A549 (cell line): ENCODE measurements around the gene CPNE4. TPM values are rescaled to one million over a fixed set of nuclear protein-coding genes. Genes with fewer than 3 reads are reported as not detected.

ENCODE experiments used
- ATAC-seq, 2 experiments: fragments of 200-7000 bp in 1 of 2; fragments of >200 bp in 1 of 2; cut with Nextera tagmentation in 1 of 2; cut with Tn5 transposase in 1 of 2; 3 replicates each; pipeline versions ENCODE4 v1.8.0 to v1.9.1; 2018 to 2020; ENCODE audit warnings: mild to moderate bottlenecking in 1 of 2, moderate library complexity in 1 of 2
- CTCF ChIA-PET: fragments of 300-600 bp; sonication (Branson Sonifier 250); formaldehyde crosslinking; extraction: SDS; loops from one replicate; lab custom pipeline; 2021; ENCODE audit warnings: antibody characterized with exemption, inconsistent platforms; lab: Yijun Ruan, JAX
- POLR2A ChIA-PET: fragments of 350-600 bp; formaldehyde crosslinking; extraction: SDS; loops from one replicate; lab custom pipeline; 2021; ENCODE audit warnings: antibody characterized with exemption, inconsistent platforms; lab: Yijun Ruan, JAX
- DNase-seq, 2 experiments: peaks; one replicate each; pipeline versions ENCODE4 v3.0.0 to v3.0.0-alpha.2; 2011 to 2016; ENCODE audit warnings: low read depth in 1 of 2, low spot score in 1 of 2
- FAIRE-seq: peaks from 2 replicates; lab custom pipeline; 2011; peaks lifted over from hg19 to GRCh38; lab: Jason Lieb, UNC
- H3K27ac ChIP-seq, 2 experiments: fragments of >200 bp; sonication (Bioruptor Twin); formaldehyde crosslinking; 3 replicates each; pipeline ENCODE4 v1.5.1; 2016 to 2017
- H3K4me1 ChIP-seq: fragments of >200 bp; sonication (Bioruptor Twin); formaldehyde crosslinking; 3 replicates; pipeline ENCODE4 v1.6.1; 2016
- H3K4me2 ChIP-seq: fragments of >200 bp; sonication (Bioruptor Twin); formaldehyde crosslinking; 3 replicates; pipeline ENCODE4 v1.6.1; 2016
- H3K4me3 ChIP-seq: fragments of >200 bp; sonication (Bioruptor Twin); formaldehyde crosslinking; 3 replicates; pipeline ENCODE4 v1.5.1; 2016
- H3K9me3 ChIP-seq: fragments of >200 bp; sonication (Bioruptor Twin); formaldehyde crosslinking; 3 replicates; pipeline ENCODE4 v1.6.1; 2016
- BCL3 ChIP-seq: fragments of >200 bp; sonication (Bioruptor Twin); formaldehyde crosslinking; IDR thresholded peaks from 3 replicates; pipeline ENCODE4 v1.6.1; 2016
- CBX2 ChIP-seq: fragments of 200-600 bp; sonication (generic); IDR thresholded peaks from 2 replicates; pipeline ENCODE4 v1.6.1; 2016; ENCODE audit warnings: low read depth, mild to moderate bottlenecking, borderline replicate concordance
- EHF ChIP-seq: fragments of 250-450 bp; sonication (Bioruptor Pico); IDR thresholded peaks from 2 replicates; pipeline ENCODE4 v1.5.0; 2020; ENCODE audit warnings: mild to moderate bottlenecking
- ELK1 ChIP-seq: fragments of 150-350 bp; IDR thresholded peaks from 2 replicates; pipeline ENCODE4 v1.6.1; 2014; ENCODE audit warnings: low read depth, mild to moderate bottlenecking, low read length
- EP300 ChIP-seq, 2 experiments: fragments of >200 bp; sonication (Bioruptor Twin); formaldehyde crosslinking; IDR thresholded peaks; 2 replicates in 1 of 2; 3 replicates in 1 of 2; pipeline ENCODE4 v1.6.1; 2016 to 2017
- HES2 ChIP-seq: fragments of >200 bp; sonication (Bioruptor Twin); formaldehyde crosslinking; IDR thresholded peaks from 2 replicates; pipeline ENCODE4 v1.6.1; 2016
- HMGXB4 ChIP-seq: fragments of 250-450 bp; sonication (Bioruptor Pico); IDR thresholded peaks from 2 replicates; pipeline ENCODE4 v1.5.0; 2021; ENCODE audit warnings: mild to moderate bottlenecking, moderate library complexity, borderline replicate concordance
- HOXA7 ChIP-seq: fragments of 250-450 bp; sonication (Bioruptor Pico); IDR thresholded peaks from 2 replicates; pipeline ENCODE4 v1.5.0; 2020; ENCODE audit warnings: mild to moderate bottlenecking, moderate library complexity
- JUN ChIP-seq, 2 experiments: fragments of >200 bp; sonication (Bioruptor Twin); formaldehyde crosslinking; IDR thresholded peaks; 2 replicates in 1 of 2; 3 replicates in 1 of 2; pipeline ENCODE4 v1.6.1; 2016 to 2017
- MAFK ChIP-seq: fragments of 450-650 bp; IDR thresholded peaks from 2 replicates; pipeline ENCODE4 v1.6.1; 2014; ENCODE audit not compliant: partially characterized antibody
- MAX ChIP-seq: IDR thresholded peaks from 2 replicates; pipeline ENCODE4 v1.6.1; 2012
- MYC ChIP-seq: IDR thresholded peaks from 2 replicates; pipeline ENCODE4 v1.6.1; 2012; ENCODE audit warnings: mild to moderate bottlenecking, inconsistent platforms, low read length, improper control_type of control experiment, borderline replicate concordance
- NPAS2 ChIP-seq: fragments of 250-450 bp; sonication (Bioruptor Pico); IDR thresholded peaks from 2 replicates; pipeline ENCODE4 v1.8.0; 2022; ENCODE audit warnings: mild to moderate bottlenecking, moderate library complexity, borderline replicate concordance
- PBX3 ChIP-seq: IDR thresholded peaks from 2 replicates; pipeline ENCODE4 v1.6.1; 2012
- POLR2AphosphoS2 ChIP-seq: conservative IDR thresholded peaks from 2 replicates; pipeline ENCODE4 v1.6.1; 2012; ENCODE audit warnings: low read length, improper control_type of control experiment, inconsistent platforms
- REST ChIP-seq: fragments of 200-600 bp; sonication (generic); IDR thresholded peaks from 2 replicates; pipeline ENCODE4 v1.6.1; 2016; ENCODE audit warnings: antibody characterized with exemption, mild to moderate bottlenecking, moderate library complexity
- USF2 ChIP-seq: fragments of 450-650 bp; IDR thresholded peaks from 2 replicates; pipeline ENCODE4 v1.6.1; 2014; ENCODE audit warnings: antibody characterized with exemption
- ZC3H11A ChIP-seq: fragments of 450-650 bp; IDR thresholded peaks from 2 replicates; pipeline ENCODE4 v1.6.1; 2014; ENCODE audit warnings: antibody characterized with exemption, mild to moderate bottlenecking
- ZFP36 ChIP-seq: fragments of 450-650 bp; IDR thresholded peaks from 2 replicates; pipeline ENCODE4 v1.6.1; 2014; ENCODE audit warnings: borderline replicate concordance; ENCODE audit not compliant: partially characterized antibody
- ZSCAN20 ChIP-seq: fragments of 250-450 bp; sonication (Bioruptor Pico); IDR thresholded peaks from 2 replicates; pipeline ENCODE4 v1.8.0; 2022; ENCODE audit warnings: mild to moderate bottlenecking, moderate library complexity
- polyA plus RNA-seq, 4 experiments: library from polyadenylated mRNA; depleted of rRNA in 3 of 4; stranded (reverse); fragments of >200 nt; fragmentation: RNase III in 1 of 4; extraction: RNeasy Plus Mini Kit Qiagen cat#74134 plus additional on column Dnase treatment in 1 of 4; gene quantifications; 2 replicates in 3 of 4; 3 replicates in 1 of 4; pipeline ENCODE4 v1.2.3, GENCODE V29; 2011 to 2017

The CPNE4 gene
- polyA plus RNA-seq, 2 of the 4 experiments (the other 2 are of a cell fraction): 3.6 to 8.7 TPM

GRCh38 chr3:131602011-131602779, 432.6 kb downstream of the CPNE4 start:
- POLR2A ChIA-PET: no interaction called here
- ATAC-seq: no peak
- no peak for FAIRE-seq

More at GRCh38 chr3:131602011-131602779, 432.6 kb downstream of the CPNE4 start:
- no peak for TF ChIP-seq USF2
- no peak for TF ChIP-seq NPAS2 (CRISPR knock-in tag)
- no peak for TF ChIP-seq POLR2AphosphoS2
- no peak for TF ChIP-seq ZC3H11A
- TF ChIP-seq ZFP36: no peak
- TF ChIP-seq ZSCAN20: no peak
- TF ChIP-seq PBX3: no peak
- TF ChIP-seq BCL3: no peak
- TF ChIP-seq HMGXB4 (CRISPR knock-in tag): no peak
- TF ChIP-seq HES2: no peak
- no peak for TF ChIP-seq HOXA7 (CRISPR knock-in tag)
- no peak for TF ChIP-seq EP300 (IDR thresholded peaks at IDR 0.05)
- TF ChIP-seq REST: no peak
- no peak for TF ChIP-seq MYC
- TF ChIP-seq EHF (CRISPR knock-in tag): no peak
- TF ChIP-seq ELK1: no peak
- no peak for TF ChIP-seq MAX
- no peak for TF ChIP-seq CBX2
- no peak for TF ChIP-seq JUN (IDR thresholded peaks at IDR 0.05)
- TF ChIP-seq MAFK: no peak
- peak in 1 of 2 experiments; percentile 8 for DNase-seq
- H3K9me3 ChIP-seq: no peaks in the 10 kb centered on the region
- H3K4me1 ChIP-seq: peaks cover 13% of the 10 kb centered on the region; the same call in 2 of the 3 replicates
- H3K4me3 ChIP-seq: no peak overlapping the region
- no peak overlapping the region for H3K4me2 ChIP-seq
- CTCF ChIA-PET: no interaction called here
- no peak overlapping the region for H3K27ac ChIP-seq
